Bronchial epithelial cell (primary cell): ENCODE results near the gene HDAC1. TPM values are rescaled to one million over a fixed set of nuclear protein-coding genes. Genes with fewer than 3 reads are reported as not detected.

Experiments used
- DNase-seq: peaks from one replicate; pipeline ENCODE4 v3.0.0-alpha.2; 2010; ENCODE audit warnings: low read depth
- FAIRE-seq: peaks from 2 replicates; lab custom pipeline; 2011; peaks lifted over from hg19 to GRCh38; lab: Jason Lieb, UNC
- H3K27me3 ChIP-seq: 2 replicates; pipeline ENCODE4 v1.5.1; 2011; ENCODE audit warnings: low read length; ENCODE audit not compliant: control insufficient read depth, insufficient read depth
- H3K36me3 ChIP-seq: 2 replicates; pipeline ENCODE4 v1.5.1; 2011; ENCODE audit warnings: low read length; ENCODE audit not compliant: control insufficient read depth, insufficient read depth
- H3K4me3 ChIP-seq: 2 replicates; pipeline ENCODE4 v1.5.1; 2011; ENCODE audit warnings: mild to moderate bottlenecking, low read depth, low read length, control low read depth
- total RNA-seq: library from RNA; depleted of rRNA; stranded (reverse); fragments of >200 nt; gene quantifications from 2 replicates; pipeline ENCODE4 v1.2.1, GENCODE V29; 2014
- TF ChIP-seq, protein P1 (sequence below): IDR thresholded peaks from 2 replicates; pipeline ENCODE4 v1.5.1; 2011; ENCODE audit warnings: mild to moderate bottlenecking, moderate library complexity, low read length, control low read depth, inconsistent platforms; ENCODE audit not compliant: insufficient read depth, severe bottlenecking

Gene HDAC1
- total RNA-seq, 1 donor from 2014 or later, result 83.7 TPM

DNA sequence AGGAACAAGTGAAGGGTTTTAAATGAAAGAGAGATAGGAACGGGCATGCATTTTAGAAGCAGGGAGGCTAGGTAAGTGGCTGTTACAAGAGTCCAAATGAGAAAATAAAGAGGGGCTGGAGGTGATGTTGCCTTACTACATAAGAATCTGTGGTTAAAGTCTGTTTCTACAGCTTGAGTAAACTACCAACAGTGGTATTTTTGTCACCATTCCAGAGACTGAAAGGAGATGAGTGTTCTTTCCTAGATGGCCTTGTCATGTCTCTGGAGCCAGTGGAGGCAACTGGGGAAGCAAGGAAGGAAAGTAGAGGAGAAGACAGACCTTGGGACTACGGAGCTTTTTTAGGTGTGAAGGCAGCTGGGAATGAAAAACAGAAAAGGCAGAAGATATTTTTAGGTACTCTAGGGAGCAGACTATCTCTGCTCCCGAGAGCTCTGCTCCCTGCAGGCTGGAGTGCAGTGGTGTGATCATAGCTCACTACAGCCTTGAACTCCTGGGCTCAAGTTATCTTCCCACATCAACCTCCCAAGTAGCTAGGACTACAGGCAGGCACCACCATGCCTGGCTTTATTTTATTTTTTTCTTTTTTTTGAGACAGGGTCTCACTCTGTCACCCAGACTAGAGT is 12.2 kb downstream of the HDAC1 start:
- DNase-seq, result no peak
- TF ChIP-seq, protein P1, sequence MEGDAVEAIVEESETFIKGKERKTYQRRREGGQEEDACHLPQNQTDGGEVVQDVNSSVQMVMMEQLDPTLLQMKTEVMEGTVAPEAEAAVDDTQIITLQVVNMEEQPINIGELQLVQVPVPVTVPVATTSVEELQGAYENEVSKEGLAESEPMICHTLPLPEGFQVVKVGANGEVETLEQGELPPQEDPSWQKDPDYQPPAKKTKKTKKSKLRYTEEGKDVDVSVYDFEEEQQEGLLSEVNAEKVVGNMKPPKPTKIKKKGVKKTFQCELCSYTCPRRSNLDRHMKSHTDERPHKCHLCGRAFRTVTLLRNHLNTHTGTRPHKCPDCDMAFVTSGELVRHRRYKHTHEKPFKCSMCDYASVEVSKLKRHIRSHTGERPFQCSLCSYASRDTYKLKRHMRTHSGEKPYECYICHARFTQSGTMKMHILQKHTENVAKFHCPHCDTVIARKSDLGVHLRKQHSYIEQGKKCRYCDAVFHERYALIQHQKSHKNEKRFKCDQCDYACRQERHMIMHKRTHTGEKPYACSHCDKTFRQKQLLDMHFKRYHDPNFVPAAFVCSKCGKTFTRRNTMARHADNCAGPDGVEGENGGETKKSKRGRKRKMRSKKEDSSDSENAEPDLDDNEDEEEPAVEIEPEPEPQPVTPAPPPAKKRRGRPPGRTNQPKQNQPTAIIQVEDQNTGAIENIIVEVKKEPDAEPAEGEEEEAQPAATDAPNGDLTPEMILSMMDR, result no peak
- FAIRE-seq, result no peak
- H3K36me3 ChIP-seq, result peaks cover 11% of the 10 kb centered on the region
- no peak overlapping the region for H3K4me3 ChIP-seq
- H3K27me3 ChIP-seq, result no peaks in the 10 kb centered on the region

DNA sequence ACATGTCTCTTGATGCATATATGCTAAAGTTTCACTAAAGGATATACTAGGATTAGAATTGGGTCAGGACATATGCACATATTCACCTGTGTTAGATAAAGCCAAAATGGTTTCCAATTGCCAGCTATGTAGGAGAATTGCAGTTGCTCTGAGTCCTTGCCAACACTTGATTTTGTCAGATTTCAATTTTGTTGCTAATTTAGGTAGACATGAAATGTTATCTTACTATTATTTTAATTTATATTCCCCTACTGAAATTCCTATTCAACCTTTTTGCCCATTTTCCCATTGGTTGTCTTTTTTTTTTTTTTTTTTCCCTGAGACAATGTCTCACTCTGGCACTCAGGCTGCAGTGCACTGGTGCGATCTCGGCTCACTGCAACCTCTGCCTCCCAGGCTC is 13.4 kb downstream of the HDAC1 start:
- DNase-seq (no peak), FAIRE-seq (no peak)
- Histone ChIP-seq H3K27me3 (no peaks in the 10 kb centered on the region), H3K4me3 (no peak overlapping the region), H3K36me3 (peaks cover 11% of the 10 kb centered on the region)
- TF ChIP-seq, protein P1, result no peak

DNA sequence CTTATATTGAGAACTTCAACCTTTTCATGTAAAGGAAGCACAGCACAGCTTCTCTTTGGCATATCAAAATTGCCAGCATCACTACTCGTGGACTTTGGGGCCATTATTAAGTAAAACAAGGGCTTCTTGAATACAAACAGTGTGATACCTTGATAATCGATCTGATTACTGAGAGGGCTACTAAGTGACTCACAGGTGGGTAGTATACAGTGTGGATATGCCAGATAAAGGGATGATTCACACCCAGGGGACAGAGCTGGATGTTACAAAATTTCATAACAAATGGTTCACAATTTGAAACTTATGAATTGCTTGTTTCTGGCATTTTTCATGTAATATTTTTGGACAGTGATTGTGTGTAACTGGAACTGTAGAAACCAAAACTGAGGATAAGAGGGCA is 15.4 kb downstream of the HDAC1 start:
- peak; percentile 54 for DNase-seq
- TF ChIP-seq, protein P1, result no peak
- Histone ChIP-seq H3K4me3 (no peak overlapping the region), H3K36me3 (peaks cover 11% of the 10 kb centered on the region), H3K27me3 (no peaks in the 10 kb centered on the region)
- no peak for FAIRE-seq

DNA sequence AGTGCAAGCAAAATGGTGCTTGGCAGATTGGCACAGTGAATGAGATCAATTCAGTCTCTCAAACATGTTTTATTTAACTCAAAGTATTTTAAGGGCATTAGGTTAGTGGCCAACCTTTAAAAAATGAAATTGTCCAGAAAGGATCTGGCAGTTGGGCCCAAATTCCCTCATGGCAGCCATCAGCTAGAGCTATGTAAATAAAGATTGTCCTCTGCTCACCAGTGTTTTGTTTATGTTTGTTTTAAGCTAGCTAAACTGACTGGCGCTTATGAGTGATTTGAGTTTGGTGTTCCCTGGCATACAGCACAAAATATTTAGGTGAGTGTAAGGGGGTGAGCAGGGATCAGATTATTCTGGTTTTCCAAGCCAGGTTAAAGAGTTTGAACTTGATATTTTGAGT is 18.1 kb downstream of the HDAC1 start:
- TF ChIP-seq, protein P1, result no peak
- FAIRE-seq (no peak), DNase-seq (no peak)
- no peaks in the 10 kb centered on the region for H3K36me3 ChIP-seq
- H3K27me3 ChIP-seq, result no peaks in the 10 kb centered on the region
- H3K4me3 ChIP-seq, result no peak overlapping the region

DNA sequence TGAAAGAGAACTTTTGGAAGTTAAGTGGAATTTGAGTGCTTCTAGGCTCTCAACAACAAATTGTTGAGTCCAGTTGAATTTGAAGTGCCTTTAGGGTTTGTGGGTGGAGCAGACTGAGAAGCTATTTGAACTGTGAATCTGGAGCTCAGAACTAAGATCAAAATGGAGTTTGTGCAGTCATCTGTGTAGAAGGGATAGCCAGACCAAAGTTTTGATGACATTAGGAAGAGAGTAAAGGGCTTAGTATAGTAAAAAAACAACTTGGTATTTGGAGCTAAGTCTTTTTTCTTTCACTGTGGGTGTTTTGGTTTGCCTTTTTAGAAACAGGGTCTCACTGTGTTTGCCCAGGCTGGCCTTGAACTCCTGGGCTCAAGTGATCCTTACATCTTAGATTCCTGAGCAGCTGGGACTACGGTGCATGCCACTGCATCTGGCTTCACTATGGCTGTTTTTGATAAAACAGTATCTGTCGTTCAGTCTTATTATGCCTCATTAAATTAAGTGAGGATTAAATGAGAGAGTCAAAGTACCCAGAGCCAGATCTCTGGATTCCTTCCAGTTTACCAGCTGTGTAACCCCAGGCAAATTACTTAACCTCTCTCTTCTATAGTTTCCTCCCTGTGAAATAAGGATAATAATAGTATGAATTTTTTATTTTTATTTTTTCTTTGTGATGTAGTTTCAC is 20.0 kb downstream of the HDAC1 start:
- Histone ChIP-seq H3K27me3 (no peaks in the 10 kb centered on the region), H3K4me3 (no peak overlapping the region), H3K36me3 (peaks cover 2% of the 10 kb centered on the region)
- DNase-seq (no peak), FAIRE-seq (no peak)
- TF ChIP-seq, protein P1, result no peak
